ENCODE results near the gene GSC. TPM values are rescaled to one million over a fixed set of nuclear protein-coding genes. Genes with fewer than 3 reads are reported as not detected.
"Not testable (repeated sequence)": the region's sequence is repeated elsewhere in the genome, so short reads cannot be mapped to it uniquely, and the experiment has no call there.

The GSC gene
- total RNA-seq, 4 donors from 2014 or later = 1.1 to 6.9 (median 3.2) TPM

- no peak overlapping the region for H3K4me3 ChIP-seq
- TF ChIP-seq CTCF (IDR thresholded peaks at IDR 0.05 in 4 of 5, conservative IDR thresholded peaks at IDR 0.05 in 1 of 5) (no peak), POLR2A (IDR thresholded peaks at IDR 0.05) (no peak)
- no peaks in the 10 kb centered on the region for H3K4me1 ChIP-seq
- H3K9me3 ChIP-seq = no peaks in the 10 kb centered on the region
- intact Hi-C loops (cut with DNase I; ENCODE audit: low total_unique reads) (no loop called here), in situ Hi-C loops (cut with MboI; ENCODE audit: low sequenced_read_pairs in 4 of 4) (no loop called here)
- H3K27ac ChIP-seq = no peak overlapping the region
- no peak for DNase-seq
- no peak for ATAC-seq
- no peaks in the 10 kb centered on the region for H3K27me3 ChIP-seq
- no peaks in the 10 kb centered on the region for H3K36me3 ChIP-seq
These were observed 31.3 kb upstream of the GSC start for GRCh38 chr14:94801225-94801624.

GRCh38 chr14:94800764-94801163 lies 30.9 kb upstream of the GSC start:
- H3K4me3 ChIP-seq; DNase-seq; H3K9me3 ChIP-seq; in situ Hi-C loops (cut with MboI; ENCODE audit: low sequenced_read_pairs in 4 of 4); H3K4me1 ChIP-seq; H3K27ac ChIP-seq; H3K36me3 ChIP-seq; H3K27me3 ChIP-seq; intact Hi-C loops (cut with DNase I; ENCODE audit: low total_unique reads); ATAC-seq: not testable (repeated sequence)

DNA sequence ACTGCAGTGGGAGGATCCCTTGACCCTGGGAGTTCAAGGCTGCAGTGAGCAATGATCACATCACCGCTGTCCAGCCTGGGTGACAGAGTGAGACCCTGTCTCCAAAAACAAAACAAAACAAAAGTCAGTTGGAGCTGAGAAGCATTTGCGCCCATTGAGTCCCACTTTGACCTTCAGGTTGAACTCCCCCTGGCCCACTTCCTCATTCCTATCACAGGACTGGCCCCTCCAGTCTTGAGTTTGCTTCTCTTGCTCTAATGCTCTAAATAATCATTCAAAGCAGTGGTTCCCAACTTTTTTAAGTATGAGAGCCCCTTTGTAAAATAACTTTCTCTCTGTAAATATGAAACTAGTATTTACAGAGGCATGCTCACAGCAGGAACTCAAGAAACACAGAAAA lies 28.0 kb upstream of the GSC start:
- H3K4me1 ChIP-seq = no peaks in the 10 kb centered on the region
- no peaks in the 10 kb centered on the region for H3K27me3 ChIP-seq
- DNase-seq (no peak), ATAC-seq (no peak)
- no peak overlapping the region for H3K4me3 ChIP-seq
- H3K27ac ChIP-seq = no peak overlapping the region
- intact Hi-C loops (cut with DNase I; ENCODE audit: low total_unique reads) = no loop called here
- in situ Hi-C loops (cut with MboI; ENCODE audit: low sequenced_read_pairs in 4 of 4) = no loop called here
- H3K9me3 ChIP-seq = no peaks in the 10 kb centered on the region
- no peak for TF ChIP-seq CTCF (IDR thresholded peaks at IDR 0.05 in 4 of 5, conservative IDR thresholded peaks at IDR 0.05 in 1 of 5)
- TF ChIP-seq POLR2A (IDR thresholded peaks at IDR 0.05) = no peak
- no peaks in the 10 kb centered on the region for H3K36me3 ChIP-seq

DNA sequence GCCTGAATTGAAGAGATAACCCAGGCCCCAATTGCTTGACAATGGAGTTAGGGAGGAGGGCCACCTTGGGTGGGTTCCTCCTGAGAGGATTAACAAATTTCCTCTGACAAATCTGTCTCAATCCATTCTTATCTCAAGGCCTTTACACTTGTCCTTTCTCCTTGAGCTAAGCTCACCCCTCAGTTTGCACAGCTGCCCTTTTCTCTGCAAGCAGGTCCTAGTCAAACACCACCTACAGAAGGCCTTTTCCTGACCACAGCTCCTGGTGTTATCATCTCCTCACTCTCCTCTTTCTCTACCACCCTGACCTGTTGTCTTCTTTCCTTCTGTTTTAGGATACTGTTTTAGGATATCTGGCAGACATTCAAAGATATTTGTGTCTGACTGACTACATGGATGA lies 26.4 kb upstream of the GSC start:
- H3K27ac ChIP-seq = no peak overlapping the region
- no peaks in the 10 kb centered on the region for H3K27me3 ChIP-seq
- no peak for ATAC-seq
- no peaks in the 10 kb centered on the region for H3K4me1 ChIP-seq
- no peaks in the 10 kb centered on the region for H3K36me3 ChIP-seq
- no peak for DNase-seq
- in situ Hi-C loops (cut with MboI; ENCODE audit: low sequenced_read_pairs in 4 of 4) = no loop called here
- TF ChIP-seq POLR2A (IDR thresholded peaks at IDR 0.05) (no peak), CTCF (IDR thresholded peaks at IDR 0.05 in 4 of 5, conservative IDR thresholded peaks at IDR 0.05 in 1 of 5) (no peak)
- H3K9me3 ChIP-seq = no peaks in the 10 kb centered on the region
- intact Hi-C loops (cut with DNase I; ENCODE audit: low total_unique reads) = no loop called here
- H3K4me3 ChIP-seq = no peak overlapping the region

- ATAC-seq (no peak), DNase-seq (no peak)
- H3K36me3 ChIP-seq = no peaks in the 10 kb centered on the region
- H3K4me3 ChIP-seq = no peak overlapping the region
- in situ Hi-C loops (cut with MboI; ENCODE audit: low sequenced_read_pairs in 4 of 4) = no loop called here
- no peaks in the 10 kb centered on the region for H3K27me3 ChIP-seq
- no peaks in the 10 kb centered on the region for H3K4me1 ChIP-seq
- no peak overlapping the region for H3K27ac ChIP-seq
- intact Hi-C loops (cut with DNase I; ENCODE audit: low total_unique reads) = no loop called here
- TF ChIP-seq POLR2A (IDR thresholded peaks at IDR 0.05) (no peak), CTCF (IDR thresholded peaks at IDR 0.05 in 4 of 5, conservative IDR thresholded peaks at IDR 0.05 in 1 of 5) (no peak)
- H3K9me3 ChIP-seq = no peaks in the 10 kb centered on the region
These were observed 25.5 kb upstream of the GSC start for GRCh38 chr14:94795372-94795771.

All from gastrocnemius medialis (tissue), 4 donors.